Stimulated activated CD4-positive, alpha-beta T cell treated with anti-CD3 and anti-CD28 coated beads, Interleukin-4, amount 100 ng/mL, for 48 hours (primary cell): Measurements from ENCODE around the gene CALN1.

Source experiments
- DNase-seq, 2 donors: peaks; one replicate each; pipeline ENCODE4 v3.0.0-alpha.2; 2020; ENCODE audit warnings: low read depth in 2 of 2

The CALN1 gene

DNA sequence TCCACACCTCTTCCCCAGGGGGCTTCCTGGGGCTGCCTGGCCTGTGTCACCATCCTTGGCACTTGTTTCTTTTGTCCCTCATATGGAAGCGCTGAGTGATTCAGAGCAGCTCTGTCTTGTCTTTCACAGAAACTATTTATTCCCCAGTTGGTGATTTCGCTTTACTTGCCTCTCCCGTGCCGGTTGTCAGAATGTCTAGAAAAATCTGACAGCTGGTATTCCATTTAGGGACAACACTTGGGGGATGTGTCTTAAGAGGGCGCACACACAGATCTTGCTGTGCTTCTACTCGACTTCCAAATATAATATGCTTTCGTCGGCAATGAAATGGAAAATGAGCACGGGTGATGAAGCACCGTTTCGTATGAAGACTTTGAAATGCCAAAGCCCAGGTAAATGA lies 611.8 kb downstream of the CALN1 start:
- no peak for DNase-seq

DNA sequence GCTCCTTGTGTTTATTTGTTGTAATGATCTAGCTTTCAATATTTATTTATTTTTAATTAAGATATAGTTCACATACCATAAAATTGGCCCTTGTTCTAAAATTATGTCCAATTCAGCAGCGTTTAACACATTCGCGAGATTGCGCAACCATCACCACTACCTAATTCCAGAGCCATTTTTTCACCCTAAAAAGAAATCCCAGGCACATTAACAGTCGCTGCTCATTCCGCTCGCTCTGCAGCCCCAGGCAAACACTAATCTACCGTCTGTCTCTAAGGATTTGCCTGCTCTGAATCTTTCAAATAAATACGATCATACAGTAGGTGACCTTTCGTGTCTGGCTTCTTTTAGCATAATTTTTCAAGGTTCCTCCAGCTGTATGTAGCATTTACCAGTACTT lies 616.7 kb downstream of the CALN1 start:
- no peak for DNase-seq

DNA sequence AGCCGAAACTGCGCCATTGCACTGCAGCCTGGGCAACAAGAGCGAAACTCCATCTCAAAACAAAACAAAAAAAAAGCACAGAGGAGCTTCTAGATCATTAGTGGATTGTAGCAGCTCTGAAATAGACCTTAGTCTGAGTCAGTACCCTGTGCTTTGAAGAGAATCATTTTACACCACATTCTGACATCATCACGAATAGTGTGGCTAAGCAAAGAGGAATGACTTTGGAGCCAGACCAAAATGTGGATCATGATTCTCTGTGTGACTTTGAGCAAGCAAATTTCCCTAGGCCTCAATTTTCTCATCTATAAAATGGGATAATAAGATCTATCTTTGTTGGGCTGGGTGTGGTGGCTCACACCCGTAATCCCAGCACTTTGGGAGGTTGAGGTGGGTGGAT lies 618.9 kb downstream of the CALN1 start:
- DNase-seq = no peak

DNA sequence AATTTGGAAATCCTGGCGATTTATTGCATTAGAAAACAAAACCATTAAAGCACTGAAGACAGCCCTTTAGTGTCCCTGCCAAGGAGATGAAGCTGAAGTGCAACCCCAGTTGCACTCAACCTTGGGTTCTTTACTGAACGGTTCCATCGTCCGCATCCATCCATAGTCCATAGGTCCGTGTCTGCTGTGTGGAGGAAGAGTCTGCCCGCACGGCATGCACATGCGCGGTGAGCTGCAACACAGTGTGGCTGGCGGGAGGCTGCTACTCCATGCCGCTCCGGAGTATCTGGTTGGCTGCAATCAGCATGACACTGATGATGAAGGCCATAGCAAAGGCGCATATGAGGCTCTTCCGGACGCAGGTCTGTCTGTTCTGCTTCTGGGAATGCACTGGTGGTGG lies 624.6 kb downstream of the CALN1 start:
- DNase-seq = no peak

DNA sequence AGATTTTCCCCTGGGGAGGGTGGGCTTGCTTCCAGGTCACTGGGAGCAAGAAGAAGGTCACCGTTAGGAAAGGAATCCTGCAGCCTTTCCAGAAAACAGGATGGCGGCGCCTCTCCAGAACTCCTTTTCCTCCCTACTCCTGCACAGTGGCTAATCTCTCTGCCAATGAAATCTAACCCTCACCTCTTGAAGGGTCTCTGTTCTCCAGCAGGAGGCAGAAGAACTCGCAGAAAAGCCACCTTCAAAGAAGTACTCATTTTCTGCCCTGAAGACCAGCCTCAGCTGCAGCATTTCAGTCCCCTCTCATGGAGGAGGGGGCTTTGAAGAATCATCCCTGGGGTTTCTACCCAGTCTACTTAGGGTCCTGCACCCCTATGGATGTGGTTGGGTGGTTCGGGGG lies 626.9 kb downstream of the CALN1 start:
- DNase-seq = no peak

DNA sequence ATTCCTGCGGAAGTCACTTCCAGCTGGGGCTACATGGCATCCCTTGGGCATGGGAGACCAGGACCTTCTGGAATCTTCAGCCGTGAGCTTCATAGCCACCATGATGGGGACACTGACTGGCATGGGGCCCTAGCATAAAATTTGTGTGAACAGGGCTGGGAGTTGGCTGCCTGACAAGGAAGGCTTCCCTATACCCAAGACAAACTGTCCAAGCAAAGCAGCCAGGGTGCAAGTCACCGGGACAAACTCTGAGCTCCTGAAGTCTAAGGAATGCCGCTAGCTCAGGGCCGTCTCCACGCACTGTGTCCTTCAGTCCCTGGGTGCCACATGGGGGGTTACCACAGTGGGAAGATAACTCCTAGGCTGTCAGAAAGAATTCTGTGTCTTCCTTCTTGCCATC lies 627.4 kb downstream of the CALN1 start:
- DNase-seq = no peak

DNA sequence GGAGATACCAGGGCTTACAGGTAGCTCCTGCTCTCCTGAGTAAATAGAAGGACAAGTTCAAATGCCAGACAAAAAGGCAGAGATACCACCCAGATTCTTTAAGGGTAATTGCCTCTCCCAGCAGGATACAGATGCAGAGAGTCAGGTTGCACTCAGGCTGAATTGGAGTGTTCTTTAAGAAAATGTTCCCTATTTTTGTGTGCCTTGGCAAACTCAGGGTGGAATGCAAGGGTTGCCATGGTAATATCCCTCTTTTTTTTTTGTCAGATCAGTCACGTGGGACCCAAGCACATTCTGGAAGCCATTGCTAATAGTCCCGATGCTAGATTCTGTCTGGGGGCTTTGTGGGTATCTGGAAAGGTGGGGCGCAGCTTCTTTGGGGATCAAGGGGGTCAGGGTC lies 628.0 kb downstream of the CALN1 start:
- no peak for DNase-seq

DNA sequence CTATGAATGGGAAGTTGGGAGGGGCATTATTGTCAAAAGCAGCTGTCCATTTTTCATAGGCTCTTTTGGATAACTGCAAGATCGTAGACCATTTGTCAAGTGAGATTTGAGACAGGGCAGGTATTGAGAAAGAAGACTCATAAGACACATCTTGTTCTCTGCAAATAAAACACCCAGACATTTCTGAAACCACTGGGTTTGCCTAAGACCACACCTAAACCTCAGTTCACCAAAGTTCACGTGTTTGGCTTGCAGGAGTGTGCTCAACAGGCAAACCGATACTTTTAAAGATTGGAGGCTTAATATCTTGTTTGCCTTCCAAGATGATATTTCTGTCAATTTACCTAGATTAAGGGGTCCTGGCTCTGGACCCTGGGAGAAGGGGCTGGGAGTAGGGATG lies 628.4 kb downstream of the CALN1 start:
- no peak for DNase-seq

DNA sequence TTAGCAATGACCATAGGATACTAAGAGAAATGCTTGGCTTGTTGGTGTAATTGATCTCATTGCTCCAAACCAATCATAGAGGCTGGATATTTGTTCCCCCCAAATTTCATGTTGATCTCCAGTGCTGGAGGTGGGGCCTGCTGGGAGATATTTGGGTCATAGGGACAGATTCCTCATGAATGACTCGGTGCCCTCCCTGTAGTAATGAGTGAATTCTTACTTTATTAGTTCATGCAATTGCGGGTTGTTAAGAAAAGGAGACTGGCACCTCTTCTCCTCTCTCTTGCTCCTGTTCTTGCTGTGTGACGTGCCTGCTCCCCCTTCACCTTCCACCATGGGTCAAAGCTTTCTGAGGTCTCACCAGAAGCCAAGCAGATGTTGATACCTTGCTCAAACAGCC lies 630.1 kb downstream of the CALN1 start:
- DNase-seq = no peak

DNA sequence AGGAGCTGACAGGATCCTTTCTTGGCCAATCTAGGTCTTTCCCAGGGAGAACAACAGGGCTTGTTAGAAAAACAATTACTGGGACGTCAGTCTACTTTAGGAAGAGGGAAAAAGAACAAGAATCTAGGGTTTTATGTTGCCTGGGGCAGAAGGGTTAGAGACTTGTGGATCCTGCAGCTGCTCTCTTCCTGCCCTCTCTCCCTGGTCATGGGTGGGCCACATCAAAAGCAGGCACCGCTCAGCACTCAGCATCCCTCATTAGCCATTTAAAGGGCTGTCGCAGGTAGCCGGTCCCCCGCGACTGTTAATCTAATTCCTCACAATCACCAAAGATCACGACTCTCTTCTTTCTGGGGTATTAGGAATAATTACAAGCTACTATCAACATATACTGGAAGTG lies 631.9 kb downstream of the CALN1 start:
- no peak for DNase-seq

DNA sequence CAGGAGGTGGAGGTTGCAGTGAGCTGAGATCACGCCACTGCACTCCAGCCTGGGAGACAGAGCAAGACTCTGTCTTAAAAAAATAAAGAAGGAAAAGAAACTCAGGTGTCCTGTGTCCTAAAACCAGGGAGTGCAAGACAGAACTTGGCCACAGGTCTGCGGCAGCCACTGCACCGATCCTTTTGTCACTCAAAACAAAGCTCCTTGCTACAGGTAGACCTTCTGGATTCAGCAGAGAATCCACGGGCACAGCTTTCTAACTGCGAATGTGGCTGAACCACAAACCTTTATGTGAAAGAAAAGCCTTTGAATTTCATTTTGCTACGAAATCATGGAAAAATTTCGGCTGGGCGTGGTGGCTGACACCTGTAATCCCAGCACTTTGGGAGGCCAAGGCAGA lies 634.9 kb downstream of the CALN1 start:
- no peak for DNase-seq

DNA sequence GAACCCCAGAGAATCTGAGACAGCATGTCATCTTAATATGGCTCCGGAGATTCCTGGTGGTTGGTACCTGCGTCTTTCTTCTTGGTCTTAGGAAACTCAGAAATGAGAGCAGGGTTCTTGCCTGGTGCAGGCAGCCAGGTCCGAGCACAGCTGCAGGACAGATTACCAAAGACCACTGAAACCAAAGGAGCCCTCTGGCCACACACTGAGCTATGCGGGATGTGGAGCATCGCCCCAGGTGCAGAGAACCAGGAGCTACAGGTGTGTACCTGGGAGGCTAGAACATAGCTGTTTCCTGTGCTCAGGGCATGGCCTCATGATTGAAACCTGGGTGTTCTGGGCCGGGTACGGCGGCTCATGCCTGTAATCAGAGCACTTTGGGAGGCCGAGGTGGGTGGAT lies 635.4 kb downstream of the CALN1 start:
- DNase-seq = no peak

DNA sequence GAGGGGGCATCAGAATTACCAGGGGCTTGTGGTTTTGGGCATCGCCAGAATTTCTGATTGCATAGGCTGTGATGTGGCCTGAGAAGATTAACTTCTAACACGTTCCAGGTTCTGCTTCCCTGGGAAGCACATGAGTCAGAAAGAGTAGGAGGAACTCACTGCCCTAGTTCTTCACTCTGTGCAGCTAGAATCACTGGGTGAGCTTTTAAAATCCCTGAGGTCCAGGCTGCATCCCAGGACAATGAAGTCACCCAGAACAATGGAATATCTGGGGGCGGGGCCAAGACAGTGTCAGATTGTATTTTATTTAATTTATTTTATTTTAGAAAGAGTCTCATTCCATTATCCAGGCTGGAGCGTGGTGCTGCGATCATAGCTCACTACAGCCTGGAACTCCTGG lies 636.5 kb downstream of the CALN1 start:
- DNase-seq = no peak

DNA sequence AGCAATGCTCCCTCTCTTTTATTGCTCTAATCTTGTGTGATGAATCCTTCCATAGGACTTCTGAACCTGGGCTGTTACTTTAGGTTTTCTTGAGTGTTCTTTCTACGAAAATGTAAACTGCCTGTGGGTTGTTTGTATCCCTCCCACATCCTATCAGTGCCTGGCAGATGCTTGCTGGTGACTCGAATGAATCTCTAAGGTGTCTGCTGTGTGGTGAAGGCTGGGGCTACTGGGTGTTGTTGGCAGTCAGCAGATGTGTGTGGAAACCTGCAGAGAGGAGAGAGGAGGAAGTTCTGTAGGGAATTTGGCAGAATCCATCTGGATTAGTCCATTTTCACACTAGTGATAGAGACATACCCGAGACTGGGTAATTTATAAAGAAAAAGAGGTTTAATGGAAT lies 639.4 kb downstream of the CALN1 start:
- DNase-seq = no peak

DNA sequence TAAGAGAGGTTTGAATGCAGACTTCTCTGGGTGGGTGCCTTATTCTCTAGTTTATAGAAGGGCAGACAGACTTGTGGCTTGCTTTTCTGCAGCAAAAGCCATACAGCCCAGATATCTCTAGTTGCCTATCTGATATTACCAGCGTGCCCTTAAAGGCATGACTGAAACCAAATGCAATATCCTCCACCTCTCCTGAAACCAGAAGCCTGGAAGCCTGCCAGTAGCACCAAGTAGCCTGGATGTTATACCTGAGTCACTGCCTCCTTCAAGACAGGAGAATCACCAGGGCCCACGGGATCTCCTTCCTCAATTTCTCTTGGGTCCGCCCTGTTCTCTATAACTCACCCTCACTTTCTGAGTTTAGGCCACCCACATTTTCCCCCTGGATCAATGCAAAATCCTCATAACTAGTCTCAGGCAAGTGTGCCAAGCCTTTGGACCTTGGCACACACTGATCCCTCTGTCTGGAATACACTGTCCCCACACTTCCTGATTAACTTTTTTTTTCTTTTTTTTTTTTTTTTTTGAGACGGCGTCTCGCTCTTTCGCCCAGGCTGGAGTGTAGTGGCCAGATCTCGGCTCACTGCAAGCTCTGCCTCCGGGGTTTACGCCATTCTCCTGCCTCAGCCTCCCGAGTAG lies 641.8 kb downstream of the CALN1 start:
- DNase-seq = no peak

DNA sequence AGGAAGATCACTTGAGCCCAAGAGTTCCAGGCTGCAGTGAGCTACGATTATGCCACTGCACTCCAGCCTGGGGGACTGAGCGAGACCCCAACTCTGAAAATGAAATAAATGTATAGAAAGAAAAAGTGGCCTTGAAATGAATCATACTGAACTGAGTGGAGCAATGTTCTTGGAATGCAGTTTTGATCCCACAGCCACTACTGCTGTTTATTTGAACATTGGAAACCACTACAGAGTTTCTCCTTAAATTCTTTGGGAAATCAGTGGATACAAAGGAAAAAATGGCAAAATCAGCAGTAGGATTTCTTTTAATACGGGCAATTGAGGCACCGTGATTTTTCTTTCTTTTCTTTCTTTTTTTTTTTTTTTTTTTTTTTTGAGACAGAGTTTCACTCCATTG lies 642.8 kb downstream of the CALN1 start:
- DNase-seq = no peak

DNA sequence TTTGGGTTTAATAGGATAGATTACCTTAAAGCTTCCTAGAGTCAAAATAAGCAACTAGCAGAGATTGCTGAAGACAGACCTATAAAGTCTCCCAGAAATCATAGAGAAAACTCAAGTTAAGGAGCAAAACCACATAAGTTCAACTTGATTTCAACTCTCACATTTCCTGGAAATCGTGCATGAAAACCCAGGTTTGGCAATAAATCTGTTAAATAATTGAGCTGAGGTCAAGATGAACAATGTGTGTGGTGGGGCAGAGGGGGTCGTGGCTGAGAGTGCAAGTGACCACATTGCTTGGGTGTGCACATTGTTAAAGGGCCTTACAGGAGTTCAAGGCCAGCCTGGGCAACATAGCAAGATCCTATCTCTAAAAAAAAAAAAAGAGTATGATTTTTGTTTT lies 643.7 kb downstream of the CALN1 start:
- no peak for DNase-seq

DNA sequence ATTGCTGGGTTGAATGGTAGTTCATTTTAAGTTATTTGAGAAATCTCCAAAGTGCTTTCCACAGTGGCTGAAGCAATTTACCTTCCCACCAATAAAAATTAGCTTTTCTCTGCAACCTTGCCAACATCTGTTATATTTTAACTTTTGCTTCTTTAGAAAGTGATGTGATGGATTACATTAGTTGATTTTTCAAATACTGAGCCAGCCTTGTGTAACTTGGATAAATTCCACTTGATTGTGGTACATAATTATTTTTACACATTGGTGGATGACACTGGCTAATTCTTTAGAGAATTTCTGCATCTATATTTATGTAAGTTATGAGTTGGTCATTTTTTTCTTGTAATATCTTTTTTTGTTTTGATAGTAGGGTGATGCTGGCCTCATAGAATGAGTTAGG lies 646.1 kb downstream of the CALN1 start:
- DNase-seq = no peak

DNA sequence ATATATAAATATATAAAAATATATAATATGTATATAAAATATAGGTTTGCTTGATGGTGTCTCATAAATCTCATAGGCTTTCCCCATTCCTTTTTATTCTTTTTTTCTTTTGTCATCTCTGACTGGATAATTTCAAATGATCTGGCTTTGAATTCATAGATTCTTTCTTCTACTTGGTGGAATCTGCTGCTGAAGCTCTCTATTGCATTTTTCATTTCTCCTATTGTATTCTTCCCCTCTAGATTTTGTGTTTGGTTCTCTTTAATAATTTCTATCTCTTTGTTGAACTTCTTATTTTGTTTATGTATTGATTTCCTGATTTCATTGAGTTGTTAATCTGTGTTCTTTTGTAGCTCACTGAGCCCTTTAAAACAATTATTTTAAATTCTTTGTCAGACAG lies 650.8 kb downstream of the CALN1 start:
- no peak for DNase-seq

DNA sequence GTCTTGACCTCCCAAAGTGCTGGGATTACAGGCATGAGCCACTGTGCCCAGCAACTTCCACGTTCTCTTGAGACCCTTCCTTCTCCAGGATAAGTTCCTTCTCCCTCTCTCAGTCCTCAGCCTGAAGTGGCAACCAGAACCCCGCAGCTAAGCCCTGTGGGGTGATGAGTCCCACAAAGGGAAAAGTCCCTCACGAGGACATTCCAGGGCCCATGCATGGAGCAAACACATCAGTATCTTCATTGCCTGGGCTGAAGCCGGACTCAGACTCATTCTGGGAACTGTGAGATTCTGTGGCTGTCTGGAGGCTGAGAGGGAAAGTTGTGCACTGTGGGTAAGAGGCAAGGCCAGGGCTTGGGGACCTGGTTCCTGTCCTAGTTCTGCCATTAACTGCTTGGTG lies 657.3 kb downstream of the CALN1 start:
- no peak for DNase-seq

DNA sequence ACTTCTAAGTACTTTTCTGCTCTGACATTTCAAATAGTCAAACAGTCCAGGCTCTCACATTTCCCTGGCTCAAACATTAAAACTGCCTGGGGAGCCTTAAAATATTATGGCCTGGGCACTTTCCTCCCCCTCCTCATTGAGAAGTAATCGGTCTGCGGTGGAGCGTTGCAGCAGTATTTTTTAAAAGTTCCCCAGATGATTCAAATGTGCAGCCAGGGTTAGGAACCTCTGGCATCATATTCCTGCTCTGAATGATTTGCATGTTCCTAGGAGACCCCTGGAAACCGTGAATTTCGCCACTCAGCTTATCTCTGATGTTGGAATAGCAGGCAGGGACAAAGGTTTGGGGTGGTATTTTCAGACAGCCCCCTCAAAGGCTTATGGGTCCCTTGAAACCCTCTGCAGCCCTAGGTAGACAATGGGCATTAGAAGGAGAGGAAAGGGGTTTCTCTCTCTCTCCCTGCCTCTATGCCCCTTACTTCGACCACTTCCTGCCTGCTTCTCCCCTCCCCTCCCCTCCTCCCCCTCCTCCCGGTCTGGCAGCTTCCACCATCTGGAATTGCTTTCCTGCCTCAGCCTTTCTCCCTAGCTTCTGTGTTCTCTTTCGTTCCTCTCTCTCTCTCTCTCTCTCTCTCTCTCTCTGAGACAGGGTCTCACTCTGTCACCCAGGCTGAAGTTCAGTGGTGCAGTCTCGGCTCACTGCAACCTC lies 658.0 kb downstream of the CALN1 start:
- no peak for DNase-seq

DNA sequence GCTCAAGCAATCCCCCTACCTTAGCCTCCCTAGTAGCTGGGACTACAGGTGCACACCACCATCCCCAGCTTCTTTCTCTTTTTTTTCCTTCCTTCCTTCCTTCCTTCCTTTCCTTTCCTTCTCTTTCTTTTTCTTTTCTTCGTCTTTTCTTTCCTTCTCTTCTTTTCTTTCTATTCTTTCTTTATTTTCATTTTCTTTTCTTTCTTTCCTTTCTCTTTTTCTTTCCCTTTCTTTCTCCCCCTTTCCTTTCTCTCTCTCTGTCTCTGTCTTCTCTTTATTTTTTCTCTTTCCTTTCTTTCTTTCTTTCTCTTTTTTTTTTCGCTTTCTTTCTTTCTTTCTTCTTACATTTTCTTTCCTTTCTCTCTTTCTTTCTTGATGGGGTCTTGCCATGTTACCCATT lies 658.9 kb downstream of the CALN1 start:
- DNase-seq = no peak

DNA sequence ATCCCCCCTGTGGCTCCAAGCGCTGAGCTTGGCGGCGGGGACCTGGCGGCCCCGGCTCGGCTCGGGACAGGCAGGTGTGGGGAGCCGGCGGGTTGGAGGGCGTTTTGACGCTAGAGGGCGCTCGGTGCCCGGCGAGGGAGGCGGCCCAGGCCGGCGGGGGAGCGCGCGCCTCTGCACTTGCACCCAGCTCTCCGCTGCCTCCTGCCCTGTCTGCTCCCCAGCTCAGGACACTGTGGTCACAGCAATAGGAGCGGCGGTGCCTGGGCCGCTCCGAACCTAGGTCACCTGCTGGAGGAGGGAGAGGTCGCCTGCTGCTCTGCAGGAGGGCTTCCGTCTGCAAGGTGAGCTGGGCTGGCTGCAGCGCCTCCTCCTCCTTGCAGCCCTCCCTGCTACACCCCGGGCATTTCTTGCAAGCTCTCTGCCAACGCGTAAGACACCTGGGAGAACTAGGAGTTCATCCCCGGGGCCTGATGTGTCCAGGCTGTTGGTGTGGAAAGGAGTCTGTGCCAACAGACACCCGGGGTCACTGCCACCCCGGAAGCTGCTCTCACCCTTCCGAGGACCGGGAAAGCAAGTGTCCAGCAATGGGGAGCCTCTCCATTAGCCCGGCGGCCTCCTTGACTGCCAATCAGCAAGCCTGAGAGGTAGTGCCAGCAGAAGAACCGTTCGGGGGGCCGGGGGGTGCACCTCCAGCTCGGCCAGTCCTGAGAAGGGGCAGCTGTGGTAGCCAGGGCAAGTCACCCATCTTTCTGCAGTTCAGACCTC lies 659.8 kb downstream of the CALN1 start:
- peak; percentile 38 to 54 for DNase-seq
